Panc1 (cell line): ENCODE measurements around the gene GNAS. TPM values are rescaled to one million over a fixed set of nuclear protein-coding genes. Genes with fewer than 3 reads are reported as not detected.

Experiments
- ATAC-seq: fragments of 200-7000 bp; cut with Tn5 transposase; 2 replicates; pipeline ENCODE4 v1.9.1; 2020; ENCODE audit warnings: mild to moderate bottlenecking, moderate library complexity
- BruUV-seq: library from RNA; stranded (reverse); fragments of 400-500 nt; replicated peaks from 2 replicates; lab custom pipeline; 2021; lab: Mats Ljungman, UMichigan
- CTCF ChIA-PET: fragments of 300-600 bp; sonication (Branson Sonifier 250); formaldehyde crosslinking; loops from one replicate; lab custom pipeline; 2022; ENCODE audit warnings: antibody characterized with exemption; lab: Charles Lee
- POLR2A ChIA-PET: fragments of 300-600 bp; sonication (Branson Sonifier 250); formaldehyde crosslinking; loops from one replicate; lab custom pipeline; 2022; ENCODE audit warnings: antibody characterized with exemption; lab: Charles Lee
- DNase-seq: peaks from one replicate; pipeline ENCODE4 v3.0.0-alpha.2; 2010; ENCODE audit warnings: low read depth, low spot score
- H3K27ac ChIP-seq: 2 replicates; pipeline ENCODE4 v1.5.1; 2011; ENCODE audit warnings: mild to moderate bottlenecking, low read length, inconsistent platforms
- H3K27me3 ChIP-seq: fragments of 200-500 bp; sonication (Bioruptor generic); 2 replicates; pipeline ENCODE4 v1.6.0; 2014; ENCODE audit warnings: low read length, inconsistent platforms; ENCODE audit not compliant: control insufficient read depth, insufficient read depth
- H3K36me3 ChIP-seq: fragments of 200-500 bp; sonication (Bioruptor generic); 2 replicates; pipeline ENCODE4 v1.5.1; 2014; ENCODE audit warnings: inconsistent platforms, mild to moderate bottlenecking, low read length, moderate library complexity; ENCODE audit not compliant: control insufficient read depth, insufficient read depth
- H3K4me1 ChIP-seq: 2 replicates; pipeline ENCODE4 v1.5.1; 2011; ENCODE audit warnings: inconsistent platforms, mild to moderate bottlenecking, low read length, moderate library complexity; ENCODE audit not compliant: control insufficient read depth, insufficient read depth
- H3K4me3 ChIP-seq, 2 experiments: 2 replicates each; pipeline ENCODE4 v1.5.1; 2011 to 2012; ENCODE audit warnings: low read depth in 2 of 2, low read length in 2 of 2, mild to moderate bottlenecking in 2 of 2, inconsistent platforms in 1 of 2, moderate library complexity in 1 of 2
- H3K9me3 ChIP-seq: fragments of 200-500 bp; sonication (Bioruptor generic); 2 replicates; pipeline ENCODE4 v1.5.1; 2014; ENCODE audit warnings: low read depth, mild to moderate bottlenecking, inconsistent platforms, low read length, moderate library complexity; ENCODE audit not compliant: control insufficient read depth, insufficient read depth
- CTCF ChIP-seq: fragments of 450-650 bp; IDR thresholded peaks from 2 replicates; pipeline ENCODE4 v1.5.1; 2017; ENCODE audit warnings: mild to moderate bottlenecking
- POLR2AphosphoS5 ChIP-seq: IDR thresholded peaks from 2 replicates; pipeline ENCODE4 v1.6.1; 2012; ENCODE audit warnings: mild to moderate bottlenecking, low read depth, low read length, moderate library complexity
- REST ChIP-seq, 2 experiments: IDR thresholded peaks; 2 replicates each; pipeline ENCODE4 v1.6.1; 2011 to 2012; ENCODE audit warnings: low read depth in 2 of 2, control low read depth in 1 of 2, low read length in 1 of 2, mild to moderate bottlenecking in 1 of 2, moderate library complexity in 1 of 2; ENCODE audit not compliant: insufficient read depth in 1 of 2
- SIN3A ChIP-seq: IDR thresholded peaks from 2 replicates; pipeline ENCODE4 v1.6.1; 2012; ENCODE audit warnings: low read depth, mild to moderate bottlenecking, low read length, moderate library complexity, borderline replicate concordance; ENCODE audit not compliant: insufficient read depth
- TCF7L2 ChIP-seq: IDR thresholded peaks from 2 replicates; pipeline ENCODE4 v1.6.1; 2011; ENCODE audit warnings: mild to moderate bottlenecking, low read depth, low read length, inconsistent platforms
- in situ Hi-C: cut with HindIII; loops from 2 replicates; pipeline ENCODE4 v1.10.0; 2016; ENCODE audit warnings: low sequenced_read_pairs, low pct_unique_long_range_greater_than_20kb
- intact Hi-C: fragments of 100-400 bp; cut with micrococcal nuclease; formaldehyde crosslinking; loops from one replicate; pipeline ENCODE4 v1.10.0; 2022; ENCODE audit not compliant: unreplicated experiment
- total RNA-seq: library from RNA; stranded (reverse); gene quantifications from one replicate; pipeline ENCODE4 v1.2.1, GENCODE V29; 2021; ENCODE audit not compliant: unreplicated experiment

GNAS gene
- total RNA-seq, 1 experiment from 2014 or later, result 756 TPM

GRCh38 chr20:58875111-58875510 is 22.6 kb downstream of the GNAS start:
- in situ Hi-C loops (no loop called here), intact Hi-C loops (no loop called here)
- TF ChIP-seq REST (IDR thresholded peaks at IDR 0.05; ENCODE audit: insufficient read depth in 1 of 2, low read depth in 2 of 2, low read length in 1 of 2) (no peak), POLR2AphosphoS5 (no peak), SIN3A (no peak), TCF7L2 (no peak), CTCF (no peak)
- no peak overlapping the region for H3K27ac ChIP-seq
- CTCF ChIA-PET, result interaction anchor here (0.6 kb wide), 1 partner anchor 73 kb away, joined by 3 read pairs; no protein-coding TSS in a partner anchor
- no TSS peak for BruUV-seq
- DNase-seq, result no peak
- H3K4me3 ChIP-seq, result no peak overlapping the region
- no peak for ATAC-seq
- POLR2A ChIA-PET, result no interaction called here
- no peaks in the 10 kb centered on the region; the same call in 1 of the 2 replicates for H3K36me3 ChIP-seq
- H3K27me3 ChIP-seq, result no peaks in the 10 kb centered on the region
- H3K9me3 ChIP-seq, result no peaks in the 10 kb centered on the region
- no peaks in the 10 kb centered on the region for H3K4me1 ChIP-seq

GRCh38 chr20:58875541-58876134 is 23.1 kb downstream of the GNAS start:
- Histone ChIP-seq H3K36me3 (no peaks in the 10 kb centered on the region; the same call in 1 of the 2 replicates), H3K4me3 (no peak overlapping the region), H3K9me3 (no peaks in the 10 kb centered on the region), H3K4me1 (no peaks in the 10 kb centered on the region), H3K27me3 (no peaks in the 10 kb centered on the region), H3K27ac (no peak overlapping the region)
- no peak for ATAC-seq
- intact Hi-C loops (no loop called here), in situ Hi-C loops (no loop called here)
- no TSS peak for BruUV-seq
- DNase-seq, result no peak
- TF ChIP-seq TCF7L2 (no peak), REST (IDR thresholded peaks at IDR 0.05; ENCODE audit: insufficient read depth in 1 of 2, low read depth in 2 of 2, low read length in 1 of 2) (no peak), CTCF (no peak), SIN3A (no peak), POLR2AphosphoS5 (no peak)
- ChIA-PET POLR2A (interaction anchor here (0.5 kb wide), 1 partner anchor 11 kb away, joined by 4 read pairs; no protein-coding TSS in a partner anchor), CTCF (no interaction called here)
